ENCODE results near the gene AGMO.

Gene AGMO

DNA sequence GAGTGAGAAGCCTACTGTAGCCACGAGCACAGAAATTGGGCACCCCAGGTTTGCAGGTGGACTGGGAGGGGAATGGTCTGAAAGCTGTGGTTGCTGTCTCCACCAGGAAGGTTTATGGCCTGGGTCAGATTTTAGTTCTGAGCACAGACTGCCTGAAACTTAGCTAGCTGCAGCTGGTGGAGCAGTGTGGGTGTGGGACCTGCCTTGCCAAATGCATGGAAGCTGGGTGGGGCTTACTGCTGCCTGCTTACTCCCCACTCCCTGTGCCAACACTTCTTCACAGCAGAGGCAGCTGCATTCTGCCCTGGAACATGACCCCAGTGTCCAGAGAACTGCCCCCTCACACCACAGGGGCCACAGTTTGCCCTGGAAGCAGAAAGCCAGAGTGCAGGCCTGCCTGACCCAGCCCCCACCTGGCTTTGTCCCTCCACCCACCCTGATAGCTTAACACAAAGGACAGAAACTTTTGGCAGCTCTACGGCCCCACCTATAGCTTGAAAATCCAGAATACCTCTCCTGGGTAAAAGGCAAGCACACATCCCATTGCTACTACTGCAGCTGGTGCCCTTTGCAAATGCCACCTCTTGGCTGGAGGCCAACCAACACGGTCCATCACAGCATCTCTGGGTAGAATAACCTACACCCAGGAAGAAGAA, 281.6 kb downstream of the AGMO start:
- no peaks in the 10 kb centered on the region for H3K9me3 ChIP-seq (ENCODE audit: insufficient read depth, low read length)
- no peaks in the 10 kb centered on the region for H3K79me2 ChIP-seq (ENCODE audit: low read length)
- H3K36me3 ChIP-seq (replicated peaks; ENCODE audit: low read depth, low read length): no peaks in the 10 kb centered on the region
- TF ChIP-seq, protein P1, sequence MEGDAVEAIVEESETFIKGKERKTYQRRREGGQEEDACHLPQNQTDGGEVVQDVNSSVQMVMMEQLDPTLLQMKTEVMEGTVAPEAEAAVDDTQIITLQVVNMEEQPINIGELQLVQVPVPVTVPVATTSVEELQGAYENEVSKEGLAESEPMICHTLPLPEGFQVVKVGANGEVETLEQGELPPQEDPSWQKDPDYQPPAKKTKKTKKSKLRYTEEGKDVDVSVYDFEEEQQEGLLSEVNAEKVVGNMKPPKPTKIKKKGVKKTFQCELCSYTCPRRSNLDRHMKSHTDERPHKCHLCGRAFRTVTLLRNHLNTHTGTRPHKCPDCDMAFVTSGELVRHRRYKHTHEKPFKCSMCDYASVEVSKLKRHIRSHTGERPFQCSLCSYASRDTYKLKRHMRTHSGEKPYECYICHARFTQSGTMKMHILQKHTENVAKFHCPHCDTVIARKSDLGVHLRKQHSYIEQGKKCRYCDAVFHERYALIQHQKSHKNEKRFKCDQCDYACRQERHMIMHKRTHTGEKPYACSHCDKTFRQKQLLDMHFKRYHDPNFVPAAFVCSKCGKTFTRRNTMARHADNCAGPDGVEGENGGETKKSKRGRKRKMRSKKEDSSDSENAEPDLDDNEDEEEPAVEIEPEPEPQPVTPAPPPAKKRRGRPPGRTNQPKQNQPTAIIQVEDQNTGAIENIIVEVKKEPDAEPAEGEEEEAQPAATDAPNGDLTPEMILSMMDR (IDR thresholded peaks at IDR 0.05; ENCODE audit: low read depth, low read length): no peak
- TF ChIP-seq EZH2phosphoT487 (IDR thresholded peaks at IDR 0.05; ENCODE audit: low read depth): no peak
- no peak overlapping the region for H3K4me2 ChIP-seq (ENCODE audit: low read length)
- no peak overlapping the region for H3K9ac ChIP-seq (ENCODE audit: low read length)
- no peak overlapping the region for H3K27ac ChIP-seq (ENCODE audit: low read length)
- no peak overlapping the region for H3K4me3 ChIP-seq (ENCODE audit: low read length)
- H2AFZ ChIP-seq (ENCODE audit: low read depth, low read length): no peak overlapping the region
- H3K27me3 ChIP-seq (ENCODE audit: low read depth, low read length): no peaks in the 10 kb centered on the region
- H4K20me1 ChIP-seq (ENCODE audit: insufficient read depth, low read length): no peaks in the 10 kb centered on the region
- peaks cover 8% of the 10 kb centered on the region for H3K4me1 ChIP-seq (ENCODE audit: low read length)

DNA sequence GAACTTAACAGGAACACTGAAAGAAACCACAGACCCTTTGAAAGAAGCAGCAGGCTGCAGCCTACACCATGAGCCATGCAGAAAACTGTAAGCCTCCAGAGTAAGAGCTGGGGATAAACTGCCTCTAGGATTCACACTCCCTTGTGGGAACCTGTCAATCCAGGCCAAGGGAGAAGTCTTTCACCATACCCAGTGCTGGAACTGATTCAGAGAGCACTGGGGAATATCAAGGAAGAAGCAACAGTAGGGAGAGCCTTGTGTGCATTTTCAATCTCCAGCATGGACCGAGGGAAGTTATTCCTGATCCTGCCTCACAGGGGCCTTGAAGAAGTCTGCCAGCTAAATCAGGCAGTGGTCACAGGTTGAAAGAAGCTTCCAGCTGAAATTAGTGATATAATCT, 282.2 kb downstream of the AGMO start:
- Histone ChIP-seq H3K79me2 (ENCODE audit: low read length) (no peaks in the 10 kb centered on the region), H3K4me1 (ENCODE audit: low read length) (peaks cover 8% of the 10 kb centered on the region), H3K27ac (ENCODE audit: low read length) (no peak overlapping the region), H3K9me3 (ENCODE audit: insufficient read depth, low read length) (no peaks in the 10 kb centered on the region), H2AFZ (ENCODE audit: low read depth, low read length) (no peak overlapping the region), H3K9ac (ENCODE audit: low read length) (no peak overlapping the region), H3K4me3 (ENCODE audit: low read length) (no peak overlapping the region), H4K20me1 (ENCODE audit: insufficient read depth, low read length) (no peaks in the 10 kb centered on the region), H3K4me2 (ENCODE audit: low read length) (no peak overlapping the region), H3K36me3 (replicated peaks; ENCODE audit: low read depth, low read length) (no peaks in the 10 kb centered on the region), H3K27me3 (ENCODE audit: low read depth, low read length) (no peaks in the 10 kb centered on the region)
- TF ChIP-seq EZH2phosphoT487 (IDR thresholded peaks at IDR 0.05; ENCODE audit: low read depth): no peak
- TF ChIP-seq, protein P1 (IDR thresholded peaks at IDR 0.05; ENCODE audit: low read depth, low read length): no peak

DNA sequence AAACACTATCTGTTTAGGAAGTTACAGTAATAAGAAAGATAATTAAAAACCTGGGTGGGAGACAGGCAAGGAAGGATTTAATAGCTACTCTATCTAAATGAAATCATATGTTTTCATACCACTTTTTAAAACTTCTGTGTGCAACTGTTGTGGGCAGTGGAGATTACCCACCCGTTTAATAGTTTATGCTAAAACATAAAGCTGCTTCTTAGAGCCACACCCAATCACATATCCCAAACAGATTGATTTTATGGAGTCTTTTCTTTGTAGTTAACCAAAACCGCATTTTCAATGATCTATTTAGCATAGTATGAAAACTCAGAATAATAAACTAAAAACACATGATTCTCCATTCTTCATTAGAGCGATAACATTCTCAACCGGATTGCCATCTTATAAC, 304.1 kb downstream of the AGMO start:
- Histone ChIP-seq H2AFZ (ENCODE audit: low read depth, low read length) (no peak overlapping the region), H3K27ac (ENCODE audit: low read length) (no peak overlapping the region), H3K27me3 (ENCODE audit: low read depth, low read length) (no peaks in the 10 kb centered on the region), H3K4me2 (ENCODE audit: low read length) (no peak overlapping the region), H3K4me1 (ENCODE audit: low read length) (no peaks in the 10 kb centered on the region), H3K9ac (ENCODE audit: low read length) (no peak overlapping the region), H4K20me1 (ENCODE audit: insufficient read depth, low read length) (no peaks in the 10 kb centered on the region), H3K79me2 (ENCODE audit: low read length) (no peaks in the 10 kb centered on the region), H3K9me3 (ENCODE audit: insufficient read depth, low read length) (no peaks in the 10 kb centered on the region), H3K4me3 (ENCODE audit: low read length) (no peak overlapping the region), H3K36me3 (replicated peaks; ENCODE audit: low read depth, low read length) (no peaks in the 10 kb centered on the region)
- no peak for TF ChIP-seq EZH2phosphoT487 (IDR thresholded peaks at IDR 0.05; ENCODE audit: low read depth)
- TF ChIP-seq, protein P1 (IDR thresholded peaks at IDR 0.05; ENCODE audit: low read depth, low read length): no peak

DNA sequence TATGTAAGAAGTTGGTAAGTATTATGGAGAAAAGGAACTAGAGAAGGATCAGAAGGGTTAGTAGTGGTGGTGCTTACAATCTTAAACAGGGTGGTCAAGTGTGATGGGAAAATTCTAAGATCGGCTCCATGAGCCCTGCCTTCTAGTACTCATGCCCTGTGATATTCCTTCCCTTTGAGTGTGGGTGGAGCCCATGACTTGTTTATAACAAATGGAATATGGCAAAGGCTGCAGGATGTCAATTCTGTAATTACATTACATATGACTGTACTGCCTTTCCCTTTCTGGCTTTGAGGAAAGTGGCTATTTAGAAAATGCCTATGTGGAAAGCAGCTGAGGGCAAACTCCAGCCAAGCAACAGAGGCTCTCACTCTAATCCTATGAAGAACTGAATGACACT, 309.6 kb downstream of the AGMO start:
- Histone ChIP-seq H3K4me2 (ENCODE audit: low read length) (no peak overlapping the region), H3K4me1 (ENCODE audit: low read length) (no peaks in the 10 kb centered on the region), H3K27ac (ENCODE audit: low read length) (no peak overlapping the region), H3K9ac (ENCODE audit: low read length) (no peak overlapping the region), H2AFZ (ENCODE audit: low read depth, low read length) (no peak overlapping the region), H3K79me2 (ENCODE audit: low read length) (no peaks in the 10 kb centered on the region), H3K9me3 (ENCODE audit: insufficient read depth, low read length) (no peaks in the 10 kb centered on the region), H3K36me3 (replicated peaks; ENCODE audit: low read depth, low read length) (no peaks in the 10 kb centered on the region), H3K4me3 (ENCODE audit: low read length) (no peak overlapping the region), H4K20me1 (ENCODE audit: insufficient read depth, low read length) (no peaks in the 10 kb centered on the region), H3K27me3 (ENCODE audit: low read depth, low read length) (no peaks in the 10 kb centered on the region)
- TF ChIP-seq, protein P1 (IDR thresholded peaks at IDR 0.05; ENCODE audit: low read depth, low read length): no peak
- no peak for TF ChIP-seq EZH2phosphoT487 (IDR thresholded peaks at IDR 0.05; ENCODE audit: low read depth)

Measured in OCI-LY3 (cell line).